ENCODE measurements around the gene SMPD3.
"Not testable (repeated sequence)": the region's sequence is repeated elsewhere in the genome, so short reads cannot be mapped to it uniquely, and the experiment has no call there.

The SMPD3 gene

GRCh38 chr16:68448360-68448970 is at the start of gene SMPD3:
Gene SMPD3, minus strand, starts transcription at chr16:68448508. Its CDS starts 76,327 bp downstream, at chr16:68372181.
- peak; percentile 100 for DNase-seq

- no peak for DNase-seq
Observed at GRCh38 chr16:68496689-68497088, 48.4 kb upstream of the SMPD3 start.

GRCh38 chr16:68494261-68494660 is 46.0 kb upstream of the SMPD3 start:
- DNase-seq = not testable (repeated sequence)

- no peak for DNase-seq
Observed at GRCh38 chr16:68493412-68494070, 45.2 kb upstream of the SMPD3 start.

GRCh38 chr16:68492543-68493411 is 44.5 kb upstream of the SMPD3 start:
- no peak for DNase-seq

- no peak for DNase-seq
Observed at GRCh38 chr16:68492151-68492542, 43.8 kb upstream of the SMPD3 start.

GRCh38 chr16:68491576-68491950 is 43.3 kb upstream of the SMPD3 start:
- DNase-seq = no peak

GRCh38 chr16:68490829-68491575 is 42.7 kb upstream of the SMPD3 start:
- peak; percentile 65 for DNase-seq

GRCh38 chr16:68490358-68490757 is 42.0 kb upstream of the SMPD3 start:
- DNase-seq = no peak

GRCh38 chr16:68488554-68488953 is 40.2 kb upstream of the SMPD3 start:
- DNase-seq = no peak

GRCh38 chr16:68487669-68488068 is 39.4 kb upstream of the SMPD3 start:
- no peak for DNase-seq

- no peak for DNase-seq
Observed at GRCh38 chr16:68487203-68487514, 38.9 kb upstream of the SMPD3 start.

GRCh38 chr16:68486502-68487202 is 38.3 kb upstream of the SMPD3 start:
- no peak for DNase-seq

GRCh38 chr16:68481636-68482035 is 33.3 kb upstream of the SMPD3 start:
- DNase-seq = no peak

- no peak for DNase-seq
Observed at GRCh38 chr16:68480084-68480995, 32.0 kb upstream of the SMPD3 start.

GRCh38 chr16:68479271-68479670 is 31.0 kb upstream of the SMPD3 start:
- peak; percentile 10 for DNase-seq

GRCh38 chr16:68478526-68479250 is 30.4 kb upstream of the SMPD3 start:
- no peak for DNase-seq

GRCh38 chr16:68475071-68475470 is 26.8 kb upstream of the SMPD3 start:
- peak; percentile 17 for DNase-seq

GRCh38 chr16:68473358-68474070 is 25.2 kb upstream of the SMPD3 start:
- no peak for DNase-seq

- no peak for DNase-seq
Observed at GRCh38 chr16:68472581-68472980, 24.3 kb upstream of the SMPD3 start.

Data from EL (cell line).